Measurements from ENCODE around the gene EYA3. TPM values are rescaled to one million over a fixed set of nuclear protein-coding genes. Genes with fewer than 3 reads are reported as not detected.

The EYA3 gene
- total RNA-seq (2022; extraction: Qiagen RNA extraction; ENCODE audit: low read depth), result 5.2 to 7.0 TPM (median 6.2 TPM) in 5 replicates

GRCh38 chr1:28088168-28088961, at the start of gene EYA3:
TSS of gene EYA3 (minus strand) at chr1:28088610. CDS start at chr1:28058026, 30,584 bp downstream.

GRCh38 chr1:27959792-27960603, 128.4 kb downstream of the EYA3 start, which contains the start of gene XKR8:
TSS of gene XKR8 (plus strand) at chr1:27959973. CDS start at chr1:27960070, 97 bp downstream.

DNA sequence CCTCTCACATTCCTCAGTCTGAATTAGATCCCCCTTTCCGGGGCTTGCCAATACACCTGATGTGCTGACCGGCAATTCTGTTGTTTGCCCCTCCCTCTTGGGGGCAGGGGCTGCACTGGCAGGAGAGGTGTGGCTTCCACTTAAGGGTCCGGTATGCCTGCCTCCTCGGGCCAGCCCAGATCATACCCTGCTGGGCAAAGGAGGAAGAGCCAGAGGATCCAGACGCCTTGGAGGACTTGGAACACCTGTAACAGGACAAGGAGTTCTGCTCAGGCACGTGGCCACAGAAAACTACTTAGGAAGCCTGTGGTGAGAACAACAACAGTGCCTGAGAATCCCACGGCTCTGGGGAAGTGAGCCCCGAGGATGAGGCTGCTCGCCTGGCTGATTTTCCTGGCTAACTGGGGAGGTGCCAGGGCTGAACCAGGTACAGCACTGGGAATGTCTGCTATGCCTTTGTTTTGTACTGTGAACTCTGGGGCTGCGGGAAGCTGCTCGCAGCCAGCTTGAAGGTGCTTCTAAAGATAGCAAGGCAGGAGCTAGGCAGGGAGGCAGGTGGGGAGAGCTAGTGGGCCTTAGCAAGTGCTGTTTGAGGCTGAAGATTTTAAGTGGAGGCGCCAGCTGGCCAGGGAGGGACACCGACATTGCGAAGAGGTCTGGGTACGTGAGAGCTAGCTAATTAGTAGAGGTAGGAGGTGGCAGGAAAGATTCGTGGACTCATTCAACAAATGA, 153.4 kb downstream of the EYA3 start, which contains the start of gene SMPDL3B:
TSS of gene SMPDL3B (plus strand) at position 183 of the 732 bp plus-strand sequence. CDS start at position 367, 184 bp downstream.

Other genes starting within 250 kb of the EYA3 start
- gene THEMIS2, start 216.1 kb downstream of the EYA3 start, total RNA-seq (2022; extraction: Qiagen RNA extraction; ENCODE audit: low read depth), result 0.53 to 1.1 TPM (median 0.74 TPM) in 5 replicates
- 33.4 to 41.6 TPM (median 36.0 TPM) in 5 replicates for gene RPA2, start 174.0 kb downstream of the EYA3 start, total RNA-seq (2022; extraction: Qiagen RNA extraction; ENCODE audit: low read depth)
- 1.1 to 1.5 TPM (median 1.2 TPM) in 5 replicates for gene SMPDL3B, start 153.6 kb downstream of the EYA3 start, total RNA-seq (2022; extraction: Qiagen RNA extraction; ENCODE audit: low read depth)
- 3.2 to 6.0 TPM (median 5.4 TPM) in 5 replicates for gene XKR8, start 128.6 kb downstream of the EYA3 start, total RNA-seq (2022; extraction: Qiagen RNA extraction; ENCODE audit: low read depth)
- gene PTAFR, start 88.1 kb upstream of the EYA3 start, total RNA-seq (2022; extraction: Qiagen RNA extraction; ENCODE audit: low read depth), result 0.13 to 0.36 TPM (median 0.20 TPM) in 5 replicates
- 70.6 to 86.4 TPM (median 78.1 TPM) in 5 replicates for gene DNAJC8, start 144.4 kb upstream of the EYA3 start, total RNA-seq (2022; extraction: Qiagen RNA extraction; ENCODE audit: low read depth)
- 149 to 183 TPM (median 163 TPM) in 5 replicates for gene ATP5IF1, start 147.5 kb upstream of the EYA3 start, total RNA-seq (2022; extraction: Qiagen RNA extraction; ENCODE audit: low read depth)
- 5.7 to 9.8 TPM (median 7.5 TPM) in 5 replicates for gene SESN2, start 170.9 kb upstream of the EYA3 start, total RNA-seq (2022; extraction: Qiagen RNA extraction; ENCODE audit: low read depth)
- gene MED18, start 240.4 kb upstream of the EYA3 start, total RNA-seq (2022; extraction: Qiagen RNA extraction; ENCODE audit: low read depth), result 16.6 to 18.9 TPM (median 18.6 TPM) in 5 replicates

Data from A549 treated with ZK216348 at 1 μM for 4 hours (cell line).